Ascending aorta (tissue), 2 donors: ENCODE measurements around the gene AKAP6. TPM values are rescaled to one million over a fixed set of nuclear protein-coding genes. Genes with fewer than 3 reads are reported as not detected.

ENCODE experiments used
- DNase-seq, 2 donors: peaks; one replicate each; pipeline ENCODE4 v3.0.0-alpha.2; 2019; ENCODE audit warnings: low spot score in 2 of 2
- H3K27ac ChIP-seq, 2 donors: fragments of 200-600 bp; sonication (generic); one replicate each; pipeline ENCODE4 v1.5.1; 2016 to 2017; ENCODE audit warnings: mild to moderate bottlenecking in 1 of 2
- H3K27me3 ChIP-seq: fragments of 200-600 bp; sonication (generic); one replicate; pipeline ENCODE4 v1.5.1; 2017
- H3K36me3 ChIP-seq, 2 donors: fragments of 200-600 bp; sonication (generic); one replicate each; pipeline ENCODE4 v1.5.1; 2016
- H3K4me1 ChIP-seq, 2 donors: fragments of 200-600 bp; sonication (generic); one replicate each; pipeline ENCODE4 v1.5.1; 2016 to 2017; ENCODE audit warnings: mild to moderate bottlenecking in 1 of 2
- H3K4me3 ChIP-seq, 2 donors: fragments of 200-600 bp; sonication (generic); one replicate each; pipeline ENCODE4 v1.5.1; 2016 to 2017; ENCODE audit warnings: mild to moderate bottlenecking in 1 of 2
- H3K9me3 ChIP-seq, 2 donors: fragments of 200-600 bp; sonication (generic); one replicate each; pipeline ENCODE4 v1.5.1; 2016
- CTCF ChIP-seq, 3 experiments: fragments of 200-600 bp in 2 of 3; fragments of 450-650 bp in 1 of 3; sonication (generic) in 2 of 3; IDR thresholded peaks; one replicate each; pipeline ENCODE4 v1.5.1; 2016 to 2019; ENCODE audit warnings: antibody characterized with exemption in 3 of 3, mild to moderate bottlenecking in 1 of 3, moderate library complexity in 1 of 3
- intact Hi-C: fragments of 100-400 bp; cut with DNase I; formaldehyde crosslinking; loops from one replicate; pipeline ENCODE4 v1.15.1; 2023
- total RNA-seq: library from RNA; depleted of rRNA; stranded (reverse); fragments of >200 nt; gene quantifications from one replicate; pipeline ENCODE4 v1.1.0, GENCODE V29; 2016

The AKAP6 gene
- total RNA-seq, 1 donor from 2014 or later: 21.1 TPM

- no peak for DNase-seq
- Histone ChIP-seq H3K36me3 (peaks cover 7 to 14% of the 10 kb centered on the region in 2 donors), H3K27me3 (no peaks in the 10 kb centered on the region), H3K9me3 (peaks cover 10 to 65% of the 10 kb centered on the region in 2 donors), H3K4me1 (no peaks in the 10 kb centered on the region), H3K4me3 (no peak overlapping the region), H3K27ac (no peak overlapping the region)
- no peak for TF ChIP-seq CTCF (IDR thresholded peaks at IDR 0.05)
- intact Hi-C loops: no loop called here
These were observed 471.2 kb downstream of the AKAP6 start for GRCh38 chr14:32800320-32800719.

- Histone ChIP-seq H3K9me3 (peaks cover 10 to 62% of the 10 kb centered on the region in 2 donors), H3K27ac (no peak overlapping the region), H3K27me3 (no peaks in the 10 kb centered on the region), H3K4me3 (no peak overlapping the region), H3K4me1 (no peaks in the 10 kb centered on the region), H3K36me3 (peaks cover 7 to 14% of the 10 kb centered on the region in 2 donors)
- intact Hi-C loops: no loop called here
- no peak for TF ChIP-seq CTCF (IDR thresholded peaks at IDR 0.05)
- no peak for DNase-seq
These were observed 473.2 kb downstream of the AKAP6 start for GRCh38 chr14:32802295-32802694.

- H3K4me1 ChIP-seq: peaks cover 0 to 5% of the 10 kb centered on the region in 2 donors
- TF ChIP-seq CTCF (IDR thresholded peaks at IDR 0.05): no peak
- no peak overlapping the region for H3K4me3 ChIP-seq
- intact Hi-C loops: no loop called here
- peaks cover 4 to 35% of the 10 kb centered on the region in 2 donors for H3K9me3 ChIP-seq
- no peak for DNase-seq
- H3K27ac ChIP-seq: no peak overlapping the region
- H3K36me3 ChIP-seq: peaks cover 7 to 14% of the 10 kb centered on the region in 2 donors
- H3K27me3 ChIP-seq: no peaks in the 10 kb centered on the region
These were observed 476.9 kb downstream of the AKAP6 start for GRCh38 chr14:32805979-32806378.

- H3K27ac ChIP-seq: no peak overlapping the region
- no peak for DNase-seq
- peaks cover 0 to 14% of the 10 kb centered on the region in 2 donors for H3K9me3 ChIP-seq
- H3K4me3 ChIP-seq: peak overlapping the region in 1 of 2 donors; percentile 33
- H3K4me1 ChIP-seq: peaks cover under 1 to 5% of the 10 kb centered on the region in 2 donors
- intact Hi-C loops: no loop called here
- peaks cover 6 to 11% of the 10 kb centered on the region in 2 donors for H3K36me3 ChIP-seq
- no peak for TF ChIP-seq CTCF (IDR thresholded peaks at IDR 0.05)
- H3K27me3 ChIP-seq: no peaks in the 10 kb centered on the region
These were observed 479.5 kb downstream of the AKAP6 start for GRCh38 chr14:32808644-32809043.

- H3K27me3 ChIP-seq: no peaks in the 10 kb centered on the region
- no peak overlapping the region for H3K27ac ChIP-seq
- peaks cover 0 to 7% of the 10 kb centered on the region in 2 donors for H3K9me3 ChIP-seq
- H3K4me1 ChIP-seq: peaks cover 2 to 5% of the 10 kb centered on the region in 2 donors
- intact Hi-C loops: no loop called here
- DNase-seq: no peak
- H3K4me3 ChIP-seq: no peak overlapping the region
- TF ChIP-seq CTCF (IDR thresholded peaks at IDR 0.05): no peak
- H3K36me3 ChIP-seq: peaks cover 2 to 5% of the 10 kb centered on the region in 2 donors
These were observed 480.2 kb downstream of the AKAP6 start for GRCh38 chr14:32809255-32809654.

GRCh38 chr14:32813401-32813800 is 484.3 kb downstream of the AKAP6 start:
- Histone ChIP-seq H3K4me1 (peaks cover 1 to 2% of the 10 kb centered on the region in 2 donors), H3K9me3 (no peaks in the 10 kb centered on the region), H3K4me3 (no peak overlapping the region), H3K36me3 (no peaks in the 10 kb centered on the region), H3K27ac (no peak overlapping the region), H3K27me3 (no peaks in the 10 kb centered on the region)
- intact Hi-C loops: no loop called here
- TF ChIP-seq CTCF (IDR thresholded peaks at IDR 0.05): no peak
- DNase-seq: no peak
